Astrocyte of the cerebellum (primary cell): ENCODE results near the gene TMEM88.

ENCODE experiments used
- DNase-seq: peaks from one replicate; pipeline ENCODE4 v3.0.0-alpha.2; 2011; ENCODE audit warnings: low read depth
- H3K4me3 ChIP-seq: 2 replicates; pipeline ENCODE4 v1.5.1; 2011; ENCODE audit warnings: mild to moderate bottlenecking, low read depth, low read length, moderate library complexity
- CTCF ChIP-seq: IDR thresholded peaks from 2 replicates; pipeline ENCODE4 v1.5.1; 2012; ENCODE audit warnings: low read length, low read depth, moderate library complexity, mild to moderate bottlenecking; ENCODE audit errors: missing control alignments
- in situ Hi-C: cut with HindIII; loops from 2 replicates; pipeline ENCODE4 v1.10.0; 2017; ENCODE audit warnings: low sequenced_read_pairs

The TMEM88 gene

GRCh38 chr17:7832431-7832830 lies 22.4 kb upstream of the TMEM88 start:
- in situ Hi-C loops: no loop called here

GRCh38 chr17:7833011-7833794 lies 21.7 kb upstream of the TMEM88 start:
- DNase-seq: no peak
- peak overlapping the region; percentile 74 for H3K4me3 ChIP-seq
- TF ChIP-seq CTCF: no peak
- in situ Hi-C loops: no loop called here

More at GRCh38 chr17:7832431-7832830, 22.4 kb upstream of the TMEM88 start:
- no peak overlapping the region for H3K4me3 ChIP-seq
- TF ChIP-seq CTCF: no peak
- no peak for DNase-seq

- no peak for TF ChIP-seq CTCF
- peak within 1 kb of the TSS; percentile 74 for H3K4me3 ChIP-seq
- in situ Hi-C loops: no loop called here
- DNase-seq: peak; percentile 65
Observed at GRCh38 chr17:7833795-7834541, 20.9 kb upstream of the TMEM88 start, which contains the start of gene KDM6B. TSS of gene KDM6B (plus strand) at chr17:7834217. CDS start at chr17:7845555, 11,338 bp downstream.

GRCh38 chr17:7834542-7834956 lies 20.3 kb upstream of the TMEM88 start:
- peak overlapping the region; percentile 74 for H3K4me3 ChIP-seq
- in situ Hi-C loops: no loop called here
- TF ChIP-seq CTCF: no peak
- no peak for DNase-seq

- in situ Hi-C loops: no loop called here
- DNase-seq: peak; percentile 94
- peak; percentile 89 for TF ChIP-seq CTCF
- H3K4me3 ChIP-seq: peak overlapping the region; percentile 74
Observed at GRCh38 chr17:7834957-7835813, 19.7 kb upstream of the TMEM88 start.
